ENCODE results near the gene ZIC1. TPM values are rescaled to one million over a fixed set of nuclear protein-coding genes. Genes with fewer than 3 reads are reported as not detected.

ZIC1 gene
- total RNA-seq, 4 donors from 2014 or later: 3.9 TPM; not detected in 3

DNA sequence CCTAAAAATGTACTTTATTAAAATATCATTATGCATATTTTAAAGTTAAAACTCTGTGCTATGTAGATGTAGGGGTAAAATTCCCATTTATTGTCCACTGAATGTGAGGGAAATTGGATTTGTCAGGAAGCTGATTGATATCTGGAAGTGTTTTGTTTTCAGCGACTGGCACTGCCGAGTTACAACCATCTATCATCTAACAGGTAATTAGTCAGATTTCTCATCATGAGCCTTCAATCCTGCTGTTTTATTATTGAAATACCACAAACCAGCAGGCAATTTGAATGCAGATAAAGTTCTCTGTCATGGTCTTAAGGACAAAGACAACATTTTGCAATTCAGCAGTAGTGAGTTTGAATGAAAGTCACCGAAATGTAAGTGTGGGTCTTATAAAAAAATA is 40.5 kb downstream of the ZIC1 start:
- H3K27me3 ChIP-seq: peaks cover 6% of the 10 kb centered on the region
- WGBS: 28% methylated on average over 3 of the region's 3 CpGs
- no peak for TF ChIP-seq POLR2AphosphoS5 (IDR thresholded peaks at IDR 0.05)
- TF ChIP-seq EP300 (IDR thresholded peaks at IDR 0.05): no peak
- TF ChIP-seq, protein P1, sequence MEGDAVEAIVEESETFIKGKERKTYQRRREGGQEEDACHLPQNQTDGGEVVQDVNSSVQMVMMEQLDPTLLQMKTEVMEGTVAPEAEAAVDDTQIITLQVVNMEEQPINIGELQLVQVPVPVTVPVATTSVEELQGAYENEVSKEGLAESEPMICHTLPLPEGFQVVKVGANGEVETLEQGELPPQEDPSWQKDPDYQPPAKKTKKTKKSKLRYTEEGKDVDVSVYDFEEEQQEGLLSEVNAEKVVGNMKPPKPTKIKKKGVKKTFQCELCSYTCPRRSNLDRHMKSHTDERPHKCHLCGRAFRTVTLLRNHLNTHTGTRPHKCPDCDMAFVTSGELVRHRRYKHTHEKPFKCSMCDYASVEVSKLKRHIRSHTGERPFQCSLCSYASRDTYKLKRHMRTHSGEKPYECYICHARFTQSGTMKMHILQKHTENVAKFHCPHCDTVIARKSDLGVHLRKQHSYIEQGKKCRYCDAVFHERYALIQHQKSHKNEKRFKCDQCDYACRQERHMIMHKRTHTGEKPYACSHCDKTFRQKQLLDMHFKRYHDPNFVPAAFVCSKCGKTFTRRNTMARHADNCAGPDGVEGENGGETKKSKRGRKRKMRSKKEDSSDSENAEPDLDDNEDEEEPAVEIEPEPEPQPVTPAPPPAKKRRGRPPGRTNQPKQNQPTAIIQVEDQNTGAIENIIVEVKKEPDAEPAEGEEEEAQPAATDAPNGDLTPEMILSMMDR (IDR thresholded peaks at IDR 0.05): no peak
- no peak for TF ChIP-seq POLR2A (IDR thresholded peaks at IDR 0.05)
- no peaks in the 10 kb centered on the region for H3K4me1 ChIP-seq
- no peak overlapping the region for H3K27ac ChIP-seq
- H3K36me3 ChIP-seq: no peaks in the 10 kb centered on the region
- H3K4me3 ChIP-seq: no peak overlapping the region
- H3K9me3 ChIP-seq: no peaks in the 10 kb centered on the region
- no peak for DNase-seq (ENCODE audit: low spot score in 2 of 2)

DNA sequence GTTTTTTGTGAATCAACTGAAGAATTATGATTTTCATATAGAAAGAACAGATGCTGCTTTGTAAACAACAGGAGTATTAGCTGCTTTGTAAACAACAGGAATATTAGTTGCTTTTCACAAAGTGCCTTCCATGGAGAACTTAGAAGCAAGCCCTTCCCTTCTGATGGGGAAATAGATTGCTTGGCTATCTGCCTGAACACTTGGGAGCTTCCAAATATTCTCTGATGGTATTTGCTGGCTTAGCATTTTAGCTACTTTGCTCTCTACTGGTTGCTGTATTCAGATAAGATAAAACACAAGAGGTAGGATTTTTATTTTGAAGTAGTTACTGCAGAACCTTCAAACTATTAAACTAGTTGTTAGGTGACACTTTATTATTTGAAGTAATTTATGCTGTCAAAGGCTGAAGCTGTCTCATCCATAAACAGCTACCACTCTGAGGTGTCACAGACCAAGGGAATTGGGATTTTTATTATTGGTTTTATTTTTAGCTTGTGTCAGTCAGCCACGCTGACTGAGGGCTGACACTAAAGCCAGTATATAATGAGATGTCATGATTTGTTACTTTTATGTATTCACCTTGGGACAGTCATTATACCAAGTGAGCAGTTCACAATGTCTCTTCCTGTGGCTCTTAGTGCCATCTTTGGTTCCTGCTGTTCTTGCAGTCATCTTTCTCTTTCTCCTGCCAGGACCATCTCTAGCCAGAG is 50.0 kb downstream of the ZIC1 start:
- no peaks in the 10 kb centered on the region for H3K4me1 ChIP-seq
- no peak for DNase-seq (ENCODE audit: low spot score in 2 of 2)
- no peak overlapping the region for H3K27ac ChIP-seq
- H3K9me3 ChIP-seq: no peaks in the 10 kb centered on the region
- WGBS: 59% methylated on average over 1 of the region's 1 CpG
- no peaks in the 10 kb centered on the region for H3K36me3 ChIP-seq
- no peak overlapping the region for H3K4me3 ChIP-seq
- no peaks in the 10 kb centered on the region for H3K27me3 ChIP-seq
- TF ChIP-seq POLR2A (IDR thresholded peaks at IDR 0.05): no peak
- no peak for TF ChIP-seq POLR2AphosphoS5 (IDR thresholded peaks at IDR 0.05)
- TF ChIP-seq EP300 (IDR thresholded peaks at IDR 0.05): no peak
- TF ChIP-seq, protein P1 (IDR thresholded peaks at IDR 0.05): no peak

DNA sequence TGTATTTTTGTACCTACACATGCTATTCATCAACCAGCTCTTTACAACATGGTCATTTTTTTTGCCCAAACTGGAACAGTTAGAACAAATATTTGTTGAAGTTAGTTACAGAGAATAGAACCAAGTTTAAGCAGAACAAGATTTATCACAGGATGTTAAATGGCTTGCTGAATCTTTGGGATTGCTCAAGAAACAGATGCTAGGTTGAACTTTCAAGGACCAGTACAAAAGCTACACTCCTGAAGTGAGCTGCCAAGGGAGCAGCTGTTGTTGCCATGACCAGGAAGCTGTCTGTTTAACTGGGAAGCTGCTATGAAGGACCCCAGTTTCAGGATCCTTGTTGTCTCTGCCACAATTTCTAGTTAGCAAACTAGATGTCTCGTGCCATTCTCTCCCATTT is 53.7 kb downstream of the ZIC1 start:
- H3K27me3 ChIP-seq: no peaks in the 10 kb centered on the region
- no peak for TF ChIP-seq EP300 (IDR thresholded peaks at IDR 0.05)
- no peak for TF ChIP-seq POLR2AphosphoS5 (IDR thresholded peaks at IDR 0.05)
- TF ChIP-seq, protein P1 (IDR thresholded peaks at IDR 0.05): no peak
- TF ChIP-seq POLR2A (IDR thresholded peaks at IDR 0.05): no peak
- no peaks in the 10 kb centered on the region for H3K9me3 ChIP-seq
- H3K36me3 ChIP-seq: no peaks in the 10 kb centered on the region
- no peak for DNase-seq (ENCODE audit: low spot score in 2 of 2)
- H3K4me1 ChIP-seq: no peaks in the 10 kb centered on the region
- no peak overlapping the region for H3K27ac ChIP-seq
- 88% methylated on average over 1 of the region's 1 CpG for WGBS
- H3K4me3 ChIP-seq: no peak overlapping the region

Other genes with a start within 250 kb of the ZIC1 start
- gene ZIC4, start 2.8 kb upstream of the ZIC1 start, total RNA-seq: not detected

All from suprapubic skin (tissue), 4 donors.